NCI-H69 (cell line): ENCODE data around the gene HOXA4.

Experiments used
- DNase-seq: peaks from one replicate; lab custom pipeline; 2025; lab: John Stamatoyannopoulos, UW

The HOXA4 gene

DNA sequence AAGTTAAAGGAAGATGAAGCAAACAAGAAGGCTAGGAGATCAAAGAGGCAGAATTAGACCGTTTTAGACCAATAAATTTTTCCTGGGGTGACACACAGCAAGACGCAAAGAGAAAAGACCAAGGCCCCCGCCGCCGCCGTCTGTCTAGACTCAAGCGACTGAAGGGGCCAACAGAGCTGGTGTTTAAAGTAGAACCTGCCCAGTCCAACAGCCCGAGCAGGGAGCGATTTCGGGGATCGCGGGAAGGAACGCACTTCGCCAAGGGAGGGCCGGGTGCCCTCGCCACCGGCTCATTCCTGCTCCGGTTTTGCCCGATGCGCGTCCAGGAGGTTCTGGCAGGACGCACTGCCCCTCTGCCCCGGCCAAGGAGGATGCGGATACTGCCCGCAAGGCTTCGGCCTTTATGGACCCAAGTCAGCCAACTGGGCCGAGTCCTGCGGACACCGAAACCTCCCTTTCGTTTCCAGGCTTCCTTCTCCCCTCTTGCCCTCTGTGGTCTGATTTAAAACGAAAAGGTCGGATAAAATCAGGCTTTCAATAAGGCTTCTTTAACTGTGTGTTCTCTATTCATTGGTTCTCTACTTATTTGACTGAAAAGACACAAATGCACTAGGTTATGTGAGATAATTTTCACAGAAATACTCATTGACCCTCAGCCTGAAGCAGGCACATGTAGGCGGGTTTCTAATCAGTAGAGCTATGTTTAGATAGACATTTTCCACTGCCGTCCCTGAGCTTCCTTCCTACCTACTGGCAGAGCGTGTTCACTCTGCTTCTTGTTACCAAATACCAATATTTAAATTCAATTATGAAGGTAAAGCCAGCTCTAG, 28.1 kb upstream of the HOXA4 start:
- DNase-seq: no peak

DNA sequence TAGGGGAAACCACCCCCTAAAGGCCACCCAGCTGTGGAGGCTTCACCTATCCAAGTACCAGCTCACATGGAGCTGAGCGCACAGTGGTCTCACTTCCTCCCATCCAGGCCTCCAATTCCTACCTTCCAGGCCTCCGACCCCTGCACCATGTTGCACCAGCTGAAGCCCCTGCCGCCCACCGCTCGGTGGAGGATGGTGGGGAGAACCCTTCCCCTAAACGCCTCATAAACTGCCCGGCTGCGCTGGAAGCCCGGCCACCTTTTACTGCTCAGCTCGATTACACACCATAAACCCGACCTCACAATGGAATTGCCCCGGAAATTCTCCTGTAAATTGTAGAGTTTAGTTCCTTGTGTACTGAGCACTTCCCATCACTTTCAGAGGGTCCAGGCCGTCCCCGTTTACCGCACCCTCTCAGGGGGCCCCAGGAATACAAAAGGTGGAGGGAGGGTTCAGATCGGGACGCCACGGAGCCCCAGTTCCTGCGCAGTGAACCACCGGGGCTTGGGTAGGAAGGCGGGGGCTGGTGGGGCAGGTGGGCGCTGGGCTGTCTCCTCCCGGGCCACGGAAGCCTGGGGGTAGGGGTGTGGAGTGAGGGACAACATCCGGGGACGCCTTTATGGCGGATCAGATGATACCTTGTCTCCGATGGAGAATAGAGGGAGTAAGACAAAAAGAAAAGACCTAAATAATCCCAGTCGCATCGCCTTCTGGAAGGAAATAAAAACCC, 27.3 kb upstream of the HOXA4 start:
- DNase-seq: no peak

DNA sequence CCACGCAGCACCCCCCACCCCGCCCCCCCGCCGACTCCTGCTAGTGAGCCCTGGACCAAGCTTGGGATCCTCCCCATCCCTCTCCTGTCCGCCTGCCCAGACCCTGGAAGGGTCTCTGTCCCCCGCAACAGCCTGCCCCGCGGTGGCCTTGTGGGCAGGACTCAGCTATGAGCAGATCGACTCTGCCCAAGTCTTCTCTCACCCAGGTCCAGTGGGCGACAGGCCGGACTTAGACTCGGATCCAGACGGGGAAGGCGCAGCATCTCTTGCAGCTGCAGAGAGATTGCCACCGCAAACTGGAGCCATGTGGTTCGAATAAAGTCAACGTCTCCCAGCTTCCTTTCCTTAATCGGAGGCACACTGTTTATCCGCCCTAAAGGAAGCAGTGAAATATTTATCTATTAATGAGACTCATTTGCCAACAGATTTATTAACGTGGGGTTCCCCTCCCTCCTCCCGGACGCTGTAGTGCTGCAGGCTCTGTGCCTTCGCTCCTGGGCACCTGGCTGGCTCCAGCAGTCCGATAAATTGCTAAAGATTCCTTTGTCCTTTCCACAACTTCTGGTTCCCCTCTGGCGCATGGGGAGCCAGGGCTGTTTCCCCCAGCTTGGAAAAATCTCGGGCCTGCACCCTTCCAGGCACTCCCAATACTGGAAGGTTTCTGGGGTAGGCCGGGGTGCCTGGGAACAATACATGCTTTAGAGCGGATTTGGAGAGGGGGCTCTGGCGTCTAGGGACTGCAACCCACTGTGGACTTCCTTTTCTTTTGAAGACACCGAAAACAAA, 26.6 kb upstream of the HOXA4 start:
- DNase-seq: no peak

DNA sequence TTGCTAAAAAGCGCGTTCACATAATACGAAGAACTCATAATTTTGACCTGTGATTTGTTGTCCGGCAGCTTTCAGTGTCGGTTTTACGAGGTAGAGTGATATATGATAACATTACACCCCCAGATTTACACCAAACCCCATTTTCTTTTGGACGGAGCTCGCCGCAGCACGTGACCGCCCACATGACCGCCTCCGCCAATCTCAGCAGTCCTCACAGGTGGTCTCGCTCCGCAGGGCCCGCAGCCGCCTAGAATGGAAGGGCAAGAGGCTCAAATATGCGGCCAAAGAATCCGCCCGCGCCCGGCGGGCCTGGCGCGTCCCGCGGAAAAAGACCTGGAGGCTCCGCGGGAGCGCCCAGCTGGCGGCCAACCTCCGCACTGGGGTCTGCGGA, 25.9 kb upstream of the HOXA4 start, which contains the start of gene HOXA7:
Gene HOXA7, minus strand, starts transcription at position 168 of the 391 bp plus-strand sequence. Its CDS starts 130 bp downstream, at position 38.
- DNase-seq: no peak

DNA sequence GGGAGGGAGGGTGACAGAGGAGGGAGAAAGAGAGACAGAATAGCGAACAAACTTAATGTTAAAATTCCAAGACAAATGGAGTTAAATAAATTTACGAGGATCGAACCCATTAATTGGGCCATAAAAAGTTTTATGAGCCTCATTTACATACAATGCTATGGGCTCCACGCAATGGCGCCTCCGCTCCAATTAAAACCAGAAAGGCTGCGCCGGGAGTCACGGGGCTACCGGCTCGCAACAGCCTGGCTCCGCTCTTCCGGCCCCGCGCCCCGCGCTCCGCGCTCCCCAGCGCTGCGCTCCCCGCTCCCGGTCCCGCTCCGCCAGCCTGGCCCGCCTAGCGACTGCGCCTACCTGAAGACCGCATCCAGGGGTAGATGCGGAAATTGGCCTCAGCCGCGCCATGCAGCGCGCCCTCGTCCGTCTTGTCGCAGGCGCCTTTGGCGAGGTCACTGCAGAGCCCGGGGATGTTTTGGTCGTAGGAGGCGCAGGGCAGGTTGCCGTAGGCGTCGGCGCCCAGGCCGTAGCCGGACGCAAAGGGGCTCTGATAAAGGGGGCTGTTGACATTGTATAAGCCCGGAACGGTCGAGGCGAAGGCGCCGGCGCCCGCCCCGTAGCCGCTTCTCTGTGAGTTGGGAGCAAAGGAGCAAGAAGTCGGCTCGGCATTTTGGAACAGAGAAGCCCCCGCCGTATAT, 25.4 kb upstream of the HOXA4 start:
- no peak for DNase-seq

DNA sequence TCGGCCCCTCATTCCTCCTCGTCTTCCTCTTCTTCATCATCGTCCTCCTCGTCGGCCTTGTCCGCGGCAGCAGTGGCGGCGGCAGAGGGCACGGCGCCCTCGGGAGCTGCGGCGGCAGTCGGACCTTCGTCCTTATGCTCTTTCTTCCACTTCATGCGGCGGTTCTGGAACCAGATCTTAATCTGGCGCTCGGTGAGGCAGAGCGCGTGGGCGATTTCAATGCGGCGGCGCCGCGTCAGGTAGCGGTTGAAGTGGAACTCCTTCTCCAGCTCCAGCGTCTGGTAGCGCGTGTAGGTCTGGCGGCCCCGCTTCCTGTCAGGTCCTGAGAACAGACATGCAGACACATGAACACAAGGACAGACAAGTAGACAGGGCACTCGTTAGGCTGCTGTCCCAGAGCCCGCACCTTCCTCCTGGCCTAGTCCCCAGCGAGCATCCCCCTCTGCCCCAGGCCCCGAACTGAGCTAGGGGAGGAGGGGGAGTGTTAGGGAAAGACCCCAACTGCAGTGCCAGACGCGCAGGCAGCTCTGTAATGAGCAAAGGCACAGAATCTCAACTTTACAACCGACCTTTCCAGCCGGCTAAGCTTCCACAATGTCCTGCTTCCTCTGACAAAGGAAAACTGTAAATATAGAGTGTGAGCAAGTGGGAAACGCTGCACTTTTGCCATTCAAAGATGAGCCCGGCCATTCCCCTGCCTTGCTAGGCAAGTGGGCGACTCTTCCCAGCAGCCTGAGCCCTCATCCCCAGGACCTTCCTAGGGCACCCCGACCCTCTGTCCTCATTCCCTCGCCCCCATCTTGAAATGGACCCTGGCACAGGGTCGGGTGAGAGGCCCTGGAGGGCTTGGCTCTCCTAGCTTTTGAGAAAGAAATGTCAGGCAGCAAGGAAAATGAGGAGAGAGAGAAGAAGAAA, 24.6 kb upstream of the HOXA4 start:
- DNase-seq: no peak

DNA sequence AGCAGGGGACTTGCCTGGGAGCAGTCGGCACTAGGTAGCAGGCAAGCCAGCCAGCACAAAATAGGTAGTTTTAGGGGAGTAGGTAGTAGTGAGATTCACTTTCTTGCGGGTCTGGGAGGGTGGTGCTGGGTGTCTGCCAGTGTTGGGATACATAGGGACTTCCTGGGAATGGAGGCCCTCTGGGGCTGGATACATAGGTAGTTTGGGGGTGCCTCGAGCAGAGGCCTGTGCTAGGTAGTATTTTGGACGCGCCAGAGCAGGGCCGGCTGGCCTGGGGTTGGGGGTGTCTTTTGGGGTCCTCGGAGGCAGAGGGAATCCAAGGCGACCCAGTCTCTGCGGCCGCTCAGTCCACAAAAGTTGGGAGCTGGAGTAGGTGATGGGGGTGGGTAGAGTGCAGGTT, 23.8 kb upstream of the HOXA4 start:
- no peak for DNase-seq

DNA sequence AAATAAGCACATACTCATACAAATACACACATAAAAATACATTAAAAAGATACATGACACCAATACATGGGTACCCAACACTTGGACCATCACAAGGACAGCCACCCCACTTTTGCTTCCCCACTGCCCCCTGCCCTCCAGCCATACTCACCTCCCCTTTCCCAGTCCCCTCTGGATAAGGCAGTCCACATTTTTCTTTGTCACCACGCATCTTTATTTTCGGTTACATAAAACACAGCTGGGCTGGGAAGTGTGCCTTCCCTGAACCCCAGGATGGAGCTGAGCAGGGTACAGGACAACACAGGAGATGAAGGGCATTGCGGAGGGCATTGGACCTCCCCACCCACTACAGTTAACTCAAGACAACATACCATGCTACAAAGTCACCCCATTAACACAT, 23.0 kb upstream of the HOXA4 start:
- no peak for DNase-seq

DNA sequence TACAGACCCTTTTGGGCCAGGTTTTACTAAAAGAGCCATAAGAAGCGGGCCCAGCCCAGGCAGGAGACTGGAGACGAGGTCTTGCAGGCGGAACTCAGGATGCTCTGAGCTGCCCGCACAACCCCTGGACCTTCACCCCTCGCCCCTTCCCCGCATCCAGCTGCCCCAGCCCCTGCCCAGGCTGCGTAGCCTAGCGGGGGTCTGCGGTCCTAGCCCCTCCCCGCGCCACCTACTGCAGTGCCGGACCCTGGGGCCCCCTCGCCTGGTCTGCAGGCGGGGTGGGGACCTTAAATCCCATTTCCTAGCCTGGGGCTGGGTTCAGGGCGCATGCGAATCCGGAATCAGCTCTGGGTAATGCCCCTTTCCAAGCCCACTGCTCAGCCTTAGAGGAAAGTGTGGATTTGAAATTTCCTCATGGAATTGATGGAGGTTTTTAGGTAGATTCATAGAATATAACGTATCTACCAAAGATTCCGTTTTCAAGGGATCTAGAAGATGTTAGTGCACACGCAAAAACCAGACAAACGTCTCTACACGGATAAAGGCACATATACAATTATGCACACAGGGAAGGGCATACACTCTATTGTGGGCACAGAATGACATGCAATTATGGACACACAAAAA, 22.4 kb upstream of the HOXA4 start:
- no peak for DNase-seq

DNA sequence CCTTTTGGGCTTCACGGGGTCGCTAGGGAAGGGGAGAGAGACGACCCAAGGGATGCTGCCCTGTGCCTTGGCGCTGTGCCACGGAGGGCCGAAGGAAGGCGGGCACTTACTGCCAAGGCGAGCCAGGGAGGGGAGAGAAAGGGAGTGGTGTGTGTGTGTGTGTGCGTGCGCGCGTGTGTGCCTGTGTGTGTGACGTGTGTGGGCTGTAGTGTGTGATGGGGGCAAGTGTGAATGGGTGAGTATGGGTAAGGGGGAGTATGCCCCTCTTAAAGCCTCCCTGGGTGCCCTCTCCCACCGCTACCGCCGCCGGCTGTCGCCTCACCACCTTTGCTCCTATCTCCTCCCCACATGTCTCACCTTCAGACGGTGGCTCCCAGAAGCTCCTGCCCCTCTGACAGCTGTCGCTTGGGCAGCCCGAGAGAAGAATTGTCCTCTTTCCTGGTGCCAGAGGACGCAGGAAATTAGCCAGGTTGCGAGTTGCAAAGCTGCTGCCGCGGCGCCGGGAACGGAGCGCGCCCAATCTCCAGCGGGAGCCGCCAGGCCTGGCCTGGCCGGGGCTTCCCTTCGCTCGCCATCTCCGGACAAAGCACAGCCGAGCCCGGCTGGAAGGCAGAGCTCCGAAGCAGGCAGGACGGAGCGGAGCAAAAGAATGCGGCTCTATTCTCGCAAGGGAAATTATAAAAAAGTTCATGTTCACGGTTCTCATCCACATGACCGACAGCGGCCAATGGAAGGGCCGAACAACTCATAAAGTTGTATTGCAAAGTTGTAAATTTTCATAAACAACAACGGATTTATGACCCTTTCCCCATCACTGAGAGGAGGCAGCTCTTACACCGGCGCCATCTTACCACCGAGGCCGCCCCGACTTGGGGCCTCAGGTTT, 21.6 kb upstream of the HOXA4 start, which contains the start of gene HOXA3:
Gene HOXA3, minus strand, starts transcription at position 653 of the 885 bp plus-strand sequence. CDS start 41,943 bp downstream, outside the sequence.
- peak; percentile 90 for DNase-seq

DNA sequence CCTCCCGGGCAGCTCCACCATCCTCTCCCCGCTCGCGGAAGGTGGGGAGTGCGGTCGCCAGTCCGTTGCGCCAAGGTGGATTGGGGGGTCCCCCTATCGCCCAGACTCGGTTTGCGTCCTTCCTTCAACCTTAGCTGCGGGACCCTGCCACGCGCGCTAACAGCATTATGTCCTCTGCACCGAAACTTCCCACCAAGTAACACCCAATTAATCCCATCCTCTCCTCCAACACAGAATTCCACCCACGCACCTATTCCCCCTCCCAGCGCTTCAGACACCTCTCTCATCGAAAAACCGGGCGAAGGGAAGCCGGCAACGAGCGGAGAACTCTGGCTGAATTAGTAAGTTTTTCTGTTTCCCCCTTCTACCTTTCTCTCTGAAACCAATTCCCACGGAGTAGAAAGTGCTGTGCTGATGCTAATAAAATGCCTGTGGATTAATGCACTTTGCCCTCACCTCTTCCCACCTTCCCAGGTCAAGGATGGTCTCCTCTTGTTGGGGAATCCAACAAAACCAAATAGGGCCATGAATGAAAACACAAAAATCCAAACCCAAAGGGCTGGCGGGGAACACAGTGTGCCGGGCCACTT, 20.9 kb upstream of the HOXA4 start:
- no peak for DNase-seq

DNA sequence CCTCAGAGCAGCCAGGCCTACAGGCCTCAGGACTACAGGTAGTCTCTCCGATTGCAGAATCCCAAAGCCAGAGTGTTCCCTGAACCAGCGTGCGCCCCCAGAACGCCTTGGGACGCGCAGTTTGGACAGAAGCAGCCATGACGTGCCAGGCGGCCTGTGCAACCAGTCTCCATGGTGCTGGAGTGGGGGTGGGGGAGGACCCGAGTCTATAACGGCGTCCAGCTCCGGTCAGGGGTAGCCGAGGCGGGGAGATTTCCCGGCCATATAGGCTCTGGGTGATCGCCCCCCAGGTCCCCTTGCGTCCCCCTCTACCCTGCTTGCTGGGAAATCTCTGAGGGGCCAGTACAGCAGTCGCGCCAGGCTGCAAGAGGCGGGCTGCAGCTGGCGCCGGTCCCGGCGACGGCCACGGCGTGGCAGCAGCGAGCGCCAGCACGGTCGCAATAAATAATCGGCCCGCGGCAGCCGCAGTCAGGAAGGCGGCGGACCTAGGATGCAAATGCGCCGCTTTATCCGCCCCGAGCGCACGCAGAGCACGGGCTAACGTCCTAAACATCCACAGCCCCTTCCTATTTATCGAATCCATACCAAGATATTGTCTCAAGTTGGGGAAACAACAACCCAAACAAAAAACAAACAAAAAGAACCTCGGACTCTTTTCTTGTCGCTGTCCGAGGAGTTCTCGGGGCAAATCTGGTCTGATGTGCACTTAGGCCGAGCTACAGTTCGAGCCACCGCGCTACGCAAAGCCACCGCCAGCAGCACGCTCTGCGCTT, 20.2 kb upstream of the HOXA4 start:
- peak; percentile 94 for DNase-seq

DNA sequence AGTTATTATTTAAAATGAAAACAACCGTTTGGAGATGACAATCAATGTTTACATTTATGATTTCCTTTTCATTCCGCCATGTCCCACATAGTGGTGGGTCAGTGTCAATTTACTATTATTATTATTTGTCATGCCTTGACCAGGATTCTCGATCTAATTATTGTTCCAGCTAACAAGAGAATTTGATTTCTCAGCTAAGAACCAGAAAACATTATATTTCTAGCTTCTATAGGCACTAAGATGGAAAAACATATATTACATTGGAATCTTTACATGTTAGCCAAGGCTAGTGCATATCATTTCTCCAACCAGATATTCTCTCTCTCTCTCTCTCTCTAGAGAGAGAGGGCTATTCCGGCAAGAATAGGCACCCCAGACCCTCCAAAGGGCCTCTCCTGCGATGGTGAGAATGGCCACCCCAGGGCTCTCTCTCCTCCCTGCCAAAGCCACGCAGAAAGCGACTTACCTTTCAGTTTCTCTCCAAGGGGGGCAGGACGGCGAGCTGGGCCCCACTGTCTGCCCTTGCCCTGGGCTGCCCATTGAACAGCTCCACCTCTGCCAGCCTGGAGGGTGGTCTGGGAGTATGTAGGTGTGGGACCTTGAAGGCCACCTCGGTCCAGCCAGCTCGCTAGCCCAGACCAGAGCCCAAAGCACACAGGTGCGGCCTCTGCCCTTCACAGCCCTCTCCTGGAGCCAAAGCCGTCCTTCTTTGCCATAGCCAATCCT, 19.4 kb upstream of the HOXA4 start:
- peak; percentile 84 for DNase-seq

DNA sequence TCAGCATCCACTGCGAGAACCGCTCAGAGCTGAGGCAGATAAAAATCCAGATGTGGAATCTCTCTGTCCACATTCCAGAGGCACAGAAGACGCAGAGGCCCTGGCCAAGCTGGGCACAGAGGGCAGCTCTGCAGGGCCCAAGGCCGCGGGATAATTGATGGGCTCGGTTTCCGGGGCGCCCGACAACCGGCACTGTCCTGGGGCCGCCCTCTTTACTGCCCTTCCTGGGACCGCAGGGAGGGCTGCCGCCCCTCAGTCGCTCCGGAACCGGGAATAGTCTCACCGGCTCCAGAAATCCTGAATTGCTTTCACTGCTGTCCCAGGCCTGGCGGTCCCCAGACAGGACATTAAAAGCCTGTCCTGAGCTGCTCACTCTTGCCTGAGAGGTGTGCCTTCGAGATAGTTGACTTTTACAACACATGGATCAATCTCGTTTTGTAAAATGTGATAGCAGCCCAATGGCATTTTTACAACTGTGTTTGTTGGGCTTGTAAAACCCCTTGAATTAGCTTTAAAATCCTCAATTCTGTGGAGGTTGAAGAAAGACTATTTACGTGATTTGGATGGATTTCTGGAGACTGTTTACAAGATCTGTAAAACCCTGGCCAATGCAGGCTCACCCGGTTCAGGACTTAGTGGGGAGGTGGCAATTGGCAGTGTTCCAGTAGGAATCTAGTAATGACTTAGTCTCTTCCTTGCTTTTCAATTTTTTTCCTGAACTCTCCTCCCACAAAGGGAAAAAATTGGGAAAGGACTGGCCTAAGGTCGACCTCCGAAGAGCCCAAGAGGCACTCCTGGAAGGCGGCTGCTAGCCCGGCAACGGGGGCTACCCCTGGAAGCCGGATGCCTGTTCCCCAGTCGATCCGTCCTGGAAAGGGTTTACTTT, 18.4 kb upstream of the HOXA4 start:
- peak; percentile 73 for DNase-seq

DNA sequence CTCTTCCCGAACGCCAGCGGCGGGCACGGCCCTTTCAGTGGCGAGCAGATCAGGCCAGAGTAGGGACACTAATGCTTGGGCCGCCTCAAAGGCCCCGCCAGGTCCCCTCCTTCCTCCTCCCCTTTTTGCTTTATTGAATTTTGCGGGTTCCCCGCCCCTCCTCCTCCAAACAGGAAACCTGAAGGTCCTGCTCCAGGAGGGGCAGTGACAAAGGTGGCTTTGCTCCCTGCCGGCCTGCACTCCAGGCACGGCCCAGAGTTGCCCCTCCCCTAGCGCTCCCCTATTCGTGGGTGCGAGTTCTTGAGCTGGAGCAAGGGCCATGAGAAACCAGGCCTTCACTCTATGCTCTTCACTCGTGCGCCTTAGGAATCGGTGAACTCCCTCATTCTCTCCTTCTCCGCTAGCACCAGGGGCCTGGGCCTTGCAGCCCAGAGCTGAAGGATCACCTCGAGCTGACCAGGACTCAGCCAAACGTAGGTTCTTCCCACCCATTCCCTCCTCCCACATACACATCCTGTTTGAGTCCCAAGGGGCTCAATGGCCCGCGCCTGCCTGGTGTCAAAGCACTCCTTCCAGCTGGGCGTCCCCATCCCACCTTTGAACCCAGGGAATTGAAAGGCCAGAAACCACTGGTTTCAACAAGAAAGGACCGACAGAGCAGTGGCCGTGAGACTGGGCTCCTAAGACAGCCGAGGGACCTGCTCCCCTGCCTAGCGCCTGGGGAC, 17.6 kb upstream of the HOXA4 start:
- DNase-seq: peak; percentile 76
